ENCODE data around the gene MRPL55.

MRPL55 gene

DNA sequence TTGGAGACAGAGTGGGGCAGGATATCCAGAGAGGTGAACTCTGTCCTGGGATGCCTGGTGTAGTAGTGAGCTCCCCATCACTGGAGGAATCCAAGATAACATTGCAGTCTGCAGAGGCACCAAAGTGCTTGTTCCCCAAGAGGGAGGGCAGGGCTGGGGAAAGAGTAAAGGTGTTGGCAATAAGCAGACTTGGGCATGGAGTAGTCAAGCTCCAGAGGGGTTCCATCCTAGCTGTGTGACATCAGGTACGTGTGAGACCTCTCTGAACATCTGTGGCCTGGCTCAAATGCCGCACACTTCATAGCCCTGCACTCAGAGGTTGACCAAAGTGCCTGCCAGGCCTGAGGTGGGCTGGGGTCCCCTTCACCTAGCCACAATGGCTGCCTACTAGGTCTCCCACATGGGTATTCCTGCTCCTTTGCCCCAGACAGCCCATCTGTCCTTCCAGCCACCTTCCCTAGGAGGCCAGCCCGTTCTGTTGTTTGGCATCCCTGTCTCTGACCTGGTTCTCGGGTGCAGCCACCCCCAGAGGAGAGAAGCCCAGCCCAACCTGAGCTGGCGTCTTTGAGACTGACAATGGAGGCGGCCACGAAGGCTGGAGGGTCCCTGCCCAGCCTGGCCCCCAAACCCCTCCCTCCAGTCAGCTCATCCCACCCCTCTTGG lies 29.4 kb downstream of the MRPL55 start:
- Histone ChIP-seq H3K4me3 (replicated peaks; ENCODE audit: insufficient read depth, low read length) (no peak overlapping the region), H3K27ac (replicated peaks) (no peak overlapping the region), H3K27me3 (ENCODE audit: insufficient read depth, poor library complexity, severe bottlenecking) (peaks cover 3% of the 10 kb centered on the region)
- TF ChIP-seq GABPA (IDR thresholded peaks at IDR 0.05; ENCODE audit: low read depth) (no peak), SPI1 (IDR thresholded peaks at IDR 0.05; ENCODE audit: borderline replicate concordance, low read depth) (no peak), POLR2AphosphoS5 (IDR thresholded peaks at IDR 0.05; ENCODE audit: low read depth) (no peak), REST (IDR thresholded peaks at IDR 0.05; ENCODE audit: insufficient replicate concordance, low read depth) (no peak)
- TF ChIP-seq, protein P1, sequence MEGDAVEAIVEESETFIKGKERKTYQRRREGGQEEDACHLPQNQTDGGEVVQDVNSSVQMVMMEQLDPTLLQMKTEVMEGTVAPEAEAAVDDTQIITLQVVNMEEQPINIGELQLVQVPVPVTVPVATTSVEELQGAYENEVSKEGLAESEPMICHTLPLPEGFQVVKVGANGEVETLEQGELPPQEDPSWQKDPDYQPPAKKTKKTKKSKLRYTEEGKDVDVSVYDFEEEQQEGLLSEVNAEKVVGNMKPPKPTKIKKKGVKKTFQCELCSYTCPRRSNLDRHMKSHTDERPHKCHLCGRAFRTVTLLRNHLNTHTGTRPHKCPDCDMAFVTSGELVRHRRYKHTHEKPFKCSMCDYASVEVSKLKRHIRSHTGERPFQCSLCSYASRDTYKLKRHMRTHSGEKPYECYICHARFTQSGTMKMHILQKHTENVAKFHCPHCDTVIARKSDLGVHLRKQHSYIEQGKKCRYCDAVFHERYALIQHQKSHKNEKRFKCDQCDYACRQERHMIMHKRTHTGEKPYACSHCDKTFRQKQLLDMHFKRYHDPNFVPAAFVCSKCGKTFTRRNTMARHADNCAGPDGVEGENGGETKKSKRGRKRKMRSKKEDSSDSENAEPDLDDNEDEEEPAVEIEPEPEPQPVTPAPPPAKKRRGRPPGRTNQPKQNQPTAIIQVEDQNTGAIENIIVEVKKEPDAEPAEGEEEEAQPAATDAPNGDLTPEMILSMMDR (IDR thresholded peaks at IDR 0.05; ENCODE audit: insufficient read depth, low read length): no peak
- no peak for DNase-seq (ENCODE audit: low read depth in 1 of 2, low spot score in 1 of 2)

DNA sequence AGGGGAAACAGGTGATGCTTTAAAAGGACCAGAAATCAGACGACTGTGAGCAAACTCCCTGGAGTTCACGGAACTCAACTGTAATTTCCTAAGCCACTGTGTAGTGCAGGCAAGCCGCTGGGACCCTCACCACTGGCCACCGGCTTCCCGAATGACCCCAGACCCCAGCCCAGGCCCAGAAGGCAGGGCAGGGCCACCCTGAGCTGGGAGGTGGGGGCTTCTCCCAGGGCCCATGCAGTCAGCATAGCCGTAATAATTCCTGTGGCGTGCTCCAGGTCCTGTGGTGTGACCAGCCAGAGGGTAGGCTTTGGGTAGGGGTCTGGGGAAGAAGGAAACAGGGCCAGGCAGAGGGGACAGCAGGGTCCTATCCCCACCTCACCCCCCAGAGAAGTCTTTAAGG lies 30.1 kb downstream of the MRPL55 start:
- peaks cover 7% of the 10 kb centered on the region for H3K27me3 ChIP-seq (ENCODE audit: insufficient read depth, poor library complexity, severe bottlenecking)
- H3K27ac ChIP-seq (replicated peaks): no peak overlapping the region
- H3K4me3 ChIP-seq (replicated peaks; ENCODE audit: insufficient read depth, low read length): no peak overlapping the region
- TF ChIP-seq, protein P1 (IDR thresholded peaks at IDR 0.05; ENCODE audit: insufficient read depth, low read length): no peak
- TF ChIP-seq POLR2AphosphoS5 (IDR thresholded peaks at IDR 0.05; ENCODE audit: low read depth) (no peak), SPI1 (IDR thresholded peaks at IDR 0.05; ENCODE audit: borderline replicate concordance, low read depth) (no peak), GABPA (IDR thresholded peaks at IDR 0.05; ENCODE audit: low read depth) (no peak), REST (IDR thresholded peaks at IDR 0.05; ENCODE audit: insufficient replicate concordance, low read depth) (no peak)
- DNase-seq (ENCODE audit: low read depth in 1 of 2, low spot score in 1 of 2): no peak

- TF ChIP-seq, protein P1 (IDR thresholded peaks at IDR 0.05; ENCODE audit: insufficient read depth, low read length): no peak
- TF ChIP-seq REST (IDR thresholded peaks at IDR 0.05; ENCODE audit: insufficient replicate concordance, low read depth): no peak
- TF ChIP-seq SPI1 (IDR thresholded peaks at IDR 0.05; ENCODE audit: borderline replicate concordance, low read depth): no peak
- TF ChIP-seq POLR2AphosphoS5 (IDR thresholded peaks at IDR 0.05; ENCODE audit: low read depth): no peak
- H3K27me3 ChIP-seq (ENCODE audit: insufficient read depth, poor library complexity, severe bottlenecking): peaks cover 9% of the 10 kb centered on the region
- H3K27ac ChIP-seq (replicated peaks): no peak overlapping the region
- no peak for DNase-seq (ENCODE audit: low read depth in 1 of 2, low spot score in 1 of 2)
- no peak overlapping the region for H3K4me3 ChIP-seq (replicated peaks; ENCODE audit: insufficient read depth, low read length)
Measured at GRCh38 chr1:228077565-228078330, 31.4 kb downstream of the MRPL55 start.
